Measurements from ENCODE around the gene CTRB1.

Gene CTRB1

GRCh38 chr16:75218256-75219076, at the start of gene CTRB1:
CTRB1 (plus strand) TSS chr16:75218988; CDS start chr16:75219008, 20 bp downstream.
- no peak for DNase-seq

GRCh38 chr16:75169899-75170405, 48.8 kb upstream of the CTRB1 start:
- no peak for DNase-seq

- no peak for DNase-seq
These were observed 46.2 kb upstream of the CTRB1 start for GRCh38 chr16:75172578-75172977.

- DNase-seq = no peak
These were observed 43.7 kb upstream of the CTRB1 start for GRCh38 chr16:75175074-75175473.

DNA sequence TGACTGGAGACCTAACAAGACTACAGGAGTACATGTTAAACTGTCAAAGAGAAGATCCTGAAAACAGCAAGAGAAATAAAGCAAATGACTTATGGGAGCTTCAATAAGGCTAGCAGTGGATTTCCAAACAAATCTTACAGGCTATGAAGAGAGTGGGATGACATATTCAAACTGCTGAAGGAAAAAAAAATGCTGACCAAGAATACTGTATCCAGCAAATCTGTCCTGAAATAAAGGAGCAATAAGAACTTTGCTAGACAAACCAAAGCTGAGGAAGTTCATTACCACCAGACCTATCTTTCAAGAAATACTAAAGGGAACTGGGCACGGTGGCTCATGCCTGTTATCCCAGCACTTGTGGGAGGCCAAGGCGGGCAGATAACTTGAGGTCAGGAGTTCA, 41.9 kb upstream of the CTRB1 start:
- no peak for DNase-seq

DNA sequence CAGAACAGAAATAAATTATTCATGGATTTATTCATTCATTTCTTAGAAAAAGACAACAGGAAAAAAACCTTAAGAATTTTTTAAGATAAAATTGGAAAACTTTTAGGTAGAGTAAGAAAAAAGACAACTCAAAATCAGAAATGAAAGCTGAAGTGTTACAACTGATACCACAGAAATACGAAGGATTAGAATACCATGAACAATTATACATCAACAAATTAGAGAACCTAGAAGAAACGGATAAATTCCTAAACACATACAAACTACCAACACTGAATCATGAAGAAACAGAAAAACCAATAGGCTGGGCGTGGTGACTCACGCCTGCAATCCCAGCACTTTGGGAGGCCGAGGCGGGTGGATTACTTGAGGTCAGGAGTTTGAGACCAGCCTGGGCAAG, 39.6 kb upstream of the CTRB1 start:
- DNase-seq = no peak

- DNase-seq = no peak
These were observed 37.2 kb upstream of the CTRB1 start for GRCh38 chr16:75181630-75182029.

- peak; percentile 42 for DNase-seq
These were observed 29.8 kb upstream of the CTRB1 start for GRCh38 chr16:75188832-75189477.

DNA sequence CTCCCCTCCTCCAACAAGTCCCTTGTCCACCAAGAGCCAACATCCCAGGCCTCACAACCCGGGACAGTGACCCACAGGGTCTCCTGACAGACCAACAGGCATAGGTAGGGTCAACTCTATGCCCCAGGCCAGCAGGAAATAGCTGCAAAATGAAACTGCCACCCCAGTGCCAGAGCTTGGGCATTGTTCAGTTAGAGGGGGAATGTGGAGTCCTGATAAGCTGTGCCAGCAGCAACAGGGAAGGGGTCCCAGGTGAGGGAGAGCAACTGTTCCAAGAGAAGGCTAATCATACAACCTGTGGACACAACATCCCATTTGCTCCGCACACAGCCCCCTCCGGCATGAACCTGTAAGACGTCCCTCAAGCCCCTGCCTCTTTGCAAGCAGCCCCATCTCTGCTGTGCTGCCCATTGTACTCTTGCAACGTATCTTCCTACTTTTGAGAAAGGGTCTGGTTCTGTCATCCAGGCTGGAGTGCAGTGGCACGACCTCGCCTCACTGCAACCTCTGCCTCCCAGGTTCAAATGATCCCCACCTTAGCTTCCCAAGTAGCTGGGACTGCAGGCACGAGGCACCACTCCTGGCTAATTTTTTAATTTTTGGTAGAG, 29.0 kb upstream of the CTRB1 start:
- DNase-seq = no peak

GRCh38 chr16:75192606-75193264, 26.1 kb upstream of the CTRB1 start:
- DNase-seq = peak; percentile 37

GRCh38 chr16:75193265-75193650, 25.5 kb upstream of the CTRB1 start:
- DNase-seq = no peak

GRCh38 chr16:75193730-75194444, 24.9 kb upstream of the CTRB1 start:
- DNase-seq = peak; percentile 48

DNA sequence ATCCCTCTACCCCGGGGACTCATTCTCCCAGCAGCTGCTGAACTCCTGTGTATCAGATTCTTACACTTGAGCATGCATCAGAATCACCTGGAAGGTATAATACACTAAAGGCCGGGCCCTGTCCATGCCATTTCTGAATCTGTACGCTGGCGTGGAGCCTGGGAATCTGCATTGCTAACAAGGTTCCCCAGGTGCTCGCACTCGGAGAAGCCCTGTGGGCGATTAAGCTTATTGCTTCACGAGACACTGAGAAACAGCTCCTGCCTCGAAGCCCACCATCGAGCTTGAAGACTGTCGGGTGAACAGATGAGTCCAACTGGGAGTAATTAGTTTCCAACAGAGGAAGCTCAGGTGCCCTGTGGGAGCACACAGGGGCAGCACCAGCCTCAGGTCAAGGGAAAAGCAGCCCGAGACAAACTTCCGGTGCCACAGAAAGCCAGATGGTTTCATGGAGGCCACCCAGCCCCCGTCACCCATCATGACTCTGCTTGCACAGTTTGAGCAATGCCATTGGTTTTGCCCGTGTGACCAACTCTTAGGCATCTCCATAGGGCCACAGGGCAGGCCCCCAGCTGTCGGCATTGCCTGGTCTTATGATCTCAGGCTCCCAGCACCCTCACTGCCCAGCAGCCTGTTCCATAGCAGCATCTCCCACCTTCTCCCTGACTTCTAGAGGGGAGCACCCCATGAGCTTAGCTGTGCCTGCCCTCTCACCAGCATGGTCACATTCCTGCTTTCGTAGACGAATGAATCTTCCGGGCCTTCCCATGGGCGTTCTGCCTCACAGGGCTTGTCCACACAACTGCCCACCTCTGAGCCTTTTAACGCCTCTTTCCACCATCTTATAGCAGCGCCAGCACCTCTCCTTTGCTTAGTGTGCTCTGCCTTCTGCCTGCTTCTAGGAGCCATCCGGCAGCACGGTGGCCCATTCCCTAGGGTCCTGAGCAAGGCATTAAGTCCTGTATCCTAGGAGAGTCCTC, 22.7 kb upstream of the CTRB1 start:
- peak; percentile 43 for DNase-seq

DNA sequence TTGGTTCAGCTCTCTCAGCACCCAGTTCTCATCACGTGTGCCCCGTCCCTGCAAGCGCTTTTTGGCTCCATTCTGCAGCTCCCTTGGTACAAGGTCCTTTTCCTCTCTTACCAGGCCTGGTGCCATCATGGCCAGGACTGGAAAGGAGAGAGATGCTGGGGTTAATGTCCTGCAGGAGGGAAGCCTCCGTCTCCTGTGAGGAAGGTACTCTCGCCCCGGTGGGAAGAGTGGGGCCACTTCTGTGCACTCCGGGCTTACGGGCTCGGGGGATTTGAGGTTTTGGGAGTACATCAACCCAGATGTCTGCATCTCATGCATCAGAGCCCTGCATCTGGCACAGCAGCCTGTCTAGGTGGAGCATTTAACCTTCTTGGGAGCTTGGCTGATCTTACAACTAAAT, 22.0 kb upstream of the CTRB1 start:
- peak; percentile 28 for DNase-seq

DNA sequence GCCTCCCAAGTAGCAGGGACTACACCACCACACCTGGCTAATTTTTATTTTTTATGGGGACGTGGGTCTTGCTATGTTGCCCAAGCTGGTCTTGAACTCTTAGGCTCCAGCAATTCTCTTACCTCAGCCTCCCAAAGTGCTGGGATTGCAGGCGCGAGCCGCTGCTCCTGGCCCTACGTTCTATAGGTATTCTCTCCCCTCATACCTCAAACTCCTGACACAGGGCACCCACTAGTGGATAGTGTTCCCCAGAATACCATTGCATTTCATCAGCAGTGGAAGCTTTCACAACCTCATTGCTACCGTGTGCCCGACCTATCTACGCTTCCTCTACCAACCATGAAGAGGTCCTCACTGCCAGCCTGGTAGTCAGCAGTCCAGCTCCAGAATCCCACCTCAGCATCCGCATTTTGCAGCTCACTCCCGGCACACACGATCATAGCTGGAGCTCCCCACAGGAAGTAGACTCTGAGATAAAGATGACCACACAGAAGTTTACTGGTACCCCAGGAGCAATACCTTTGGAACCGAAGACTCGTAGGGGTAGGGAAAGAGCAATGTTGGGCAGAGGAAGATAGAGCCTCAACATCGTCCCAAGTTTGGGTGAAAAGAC, 21.2 kb upstream of the CTRB1 start:
- peak; percentile 38 for DNase-seq

DNA sequence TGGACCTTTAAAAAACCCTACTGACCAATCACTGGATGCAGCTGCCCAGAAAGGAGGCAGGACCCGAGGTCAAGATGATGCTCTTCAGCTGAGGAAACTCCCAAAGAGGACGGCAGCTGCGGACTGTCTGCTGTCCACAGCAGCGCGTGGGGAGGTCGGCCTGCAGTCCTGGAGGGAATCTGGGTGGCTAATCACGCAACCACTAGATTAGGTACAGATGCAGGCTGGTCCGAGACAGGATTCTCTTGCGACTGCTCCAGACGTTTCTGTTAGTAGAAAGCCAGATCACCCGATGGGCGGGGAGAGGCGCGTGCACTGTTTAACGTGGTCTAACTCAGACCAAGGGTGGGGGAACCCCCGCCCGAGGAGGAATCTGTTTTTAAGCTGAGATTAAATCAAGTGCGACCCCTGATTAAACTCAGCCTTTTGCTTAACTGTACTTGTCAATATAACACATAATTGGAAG, 20.6 kb upstream of the CTRB1 start:
- DNase-seq = no peak

DNA sequence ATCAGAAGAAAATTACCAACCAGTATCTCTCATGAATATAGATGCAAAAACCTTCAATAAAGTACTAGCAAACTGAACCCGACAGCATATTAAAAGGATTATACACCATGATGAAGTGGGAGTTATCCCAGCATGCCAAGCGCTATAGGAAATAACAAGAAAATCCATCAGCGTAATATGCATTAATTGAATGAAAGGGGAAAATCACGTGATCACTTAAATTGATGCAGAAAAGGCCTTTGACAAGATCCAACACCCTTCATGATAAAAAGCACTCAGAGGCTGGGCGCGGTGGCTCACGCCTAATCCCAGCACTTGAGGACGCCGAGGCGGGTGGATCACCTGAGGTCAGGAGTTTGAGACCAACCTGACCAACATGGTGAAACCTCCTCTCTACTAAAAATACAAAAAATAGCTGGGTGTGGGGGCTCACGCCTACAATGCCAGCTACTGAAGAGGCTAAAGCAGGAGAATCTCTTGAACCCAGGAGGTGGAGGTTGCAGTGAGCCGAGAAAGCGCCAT, 16.7 kb upstream of the CTRB1 start:
- DNase-seq = peak; percentile 17

DNA sequence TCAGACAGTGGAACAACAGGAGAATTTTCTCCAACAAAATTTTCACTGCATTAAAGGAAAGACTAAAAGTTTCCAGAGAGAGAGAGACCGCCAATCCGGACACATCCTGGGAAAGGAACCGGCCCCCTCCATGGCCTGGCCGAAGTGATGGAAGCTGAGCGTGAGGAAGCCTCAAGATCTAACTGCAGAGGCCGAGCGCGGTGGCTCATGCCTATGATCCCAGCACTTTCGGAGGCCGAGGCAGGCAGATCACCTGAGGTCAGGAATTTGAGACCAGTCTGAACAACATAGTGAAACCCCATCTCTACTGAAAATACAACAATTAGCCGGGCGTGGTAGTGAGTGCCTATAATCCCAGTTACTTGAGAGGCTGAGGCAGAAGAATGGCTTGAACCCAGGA, 15.7 kb upstream of the CTRB1 start:
- peak; percentile 50 for DNase-seq

- peak; percentile 61 for DNase-seq
These were observed 14.9 kb upstream of the CTRB1 start for GRCh38 chr16:75203667-75204409.

- peak; percentile 55 for DNase-seq
These were observed 14.4 kb upstream of the CTRB1 start for GRCh38 chr16:75204410-75204758.

Data from activated effector memory CD4-positive, alpha-beta T cell treated with anti-CD3 and anti-CD28 coated beads, Interleukin-2, amount 50 U/mL, for 16 hours (primary cell).